ENCODE data around the gene ITGB1.

Gene ITGB1

DNA sequence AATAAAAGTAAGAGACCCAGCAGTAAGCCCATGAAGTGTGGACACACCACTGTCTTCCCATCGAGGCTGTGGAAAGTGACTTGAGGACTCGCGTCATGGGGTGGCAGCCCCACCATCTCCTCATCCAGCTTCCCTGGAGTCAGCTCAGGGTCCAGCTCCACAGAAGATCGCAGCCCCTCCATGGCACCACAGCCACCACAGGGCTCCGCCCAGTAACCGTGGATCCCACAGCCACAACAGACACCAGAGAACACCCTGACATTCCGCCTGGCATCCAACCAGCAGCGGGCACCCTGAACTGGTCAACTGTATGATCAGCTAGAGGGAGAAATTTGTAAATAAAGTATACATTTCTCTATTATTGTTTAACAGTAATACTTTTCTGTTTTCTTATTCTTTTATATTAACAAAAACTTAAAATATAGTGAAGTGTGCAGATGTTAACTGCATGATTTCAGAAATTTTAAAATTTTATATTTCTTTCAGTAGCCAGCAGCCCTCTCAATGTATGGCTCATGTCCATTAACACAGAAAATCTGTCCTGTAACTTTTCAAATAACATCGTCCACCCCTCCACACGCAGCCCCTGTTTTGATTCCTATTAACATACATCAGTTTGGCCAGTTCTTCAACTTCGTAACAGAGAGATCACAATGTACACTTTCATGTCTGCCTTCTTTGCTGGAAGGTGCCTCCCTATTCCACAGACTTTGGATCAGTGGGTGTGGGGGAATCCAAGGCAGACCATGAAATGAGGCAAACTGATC is 69.7 kb downstream of the ITGB1 start:
- H3K9me3 Mint-ChIP-seq: no peaks in the 10 kb centered on the region
- no peak overlapping the region for H3K27ac Mint-ChIP-seq

GRCh38 chr10:32887481-32887880 is 70.5 kb downstream of the ITGB1 start:
- Mint-ChIP-seq H3K4me3 (no peak overlapping the region), H3K27ac (peak overlapping the region; percentile 65), H3K27me3 (no peaks in the 10 kb centered on the region), H3K9me3 (no peaks in the 10 kb centered on the region), H3K36me3 (no peaks in the 10 kb centered on the region), H3K4me1 (no peaks in the 10 kb centered on the region)
- DNase-seq: no peak
- no peak for ATAC-seq (replicated peaks)

More for the DNA sequence above, 69.7 kb downstream of the ITGB1 start:
- no peak overlapping the region for H3K4me3 Mint-ChIP-seq
- no peaks in the 10 kb centered on the region for H3K4me1 Mint-ChIP-seq
- no peaks in the 10 kb centered on the region for H3K36me3 Mint-ChIP-seq
- no peaks in the 10 kb centered on the region for H3K27me3 Mint-ChIP-seq
- DNase-seq (no peak), ATAC-seq (replicated peaks) (no peak)

DNA sequence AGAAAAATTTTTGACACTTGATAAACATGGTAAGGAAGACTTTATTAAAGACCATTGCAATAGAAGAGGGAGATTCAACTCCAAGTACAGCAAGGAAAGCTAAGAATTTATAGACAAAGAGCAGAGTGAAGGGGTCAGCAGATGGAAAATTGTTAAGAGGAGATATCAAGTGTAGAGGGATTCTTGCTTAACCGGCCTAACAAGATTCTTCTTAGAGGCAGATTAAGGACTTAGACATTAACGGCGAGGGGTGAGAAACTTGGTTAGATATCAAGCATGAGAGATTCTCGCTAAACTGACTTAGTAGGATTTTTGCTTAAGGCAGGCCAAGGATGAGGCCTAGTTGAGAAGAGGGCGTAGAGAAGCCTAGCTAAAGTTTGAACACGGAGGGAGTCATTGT is 76.0 kb downstream of the ITGB1 start:
- no peaks in the 10 kb centered on the region for H3K9me3 Mint-ChIP-seq
- H3K4me1 Mint-ChIP-seq: no peaks in the 10 kb centered on the region
- H3K36me3 Mint-ChIP-seq: no peaks in the 10 kb centered on the region
- H3K4me3 Mint-ChIP-seq: no peak overlapping the region
- no peak overlapping the region for H3K27ac Mint-ChIP-seq
- ATAC-seq (replicated peaks) (no peak), DNase-seq (no peak)
- no peaks in the 10 kb centered on the region for H3K27me3 Mint-ChIP-seq

DNA sequence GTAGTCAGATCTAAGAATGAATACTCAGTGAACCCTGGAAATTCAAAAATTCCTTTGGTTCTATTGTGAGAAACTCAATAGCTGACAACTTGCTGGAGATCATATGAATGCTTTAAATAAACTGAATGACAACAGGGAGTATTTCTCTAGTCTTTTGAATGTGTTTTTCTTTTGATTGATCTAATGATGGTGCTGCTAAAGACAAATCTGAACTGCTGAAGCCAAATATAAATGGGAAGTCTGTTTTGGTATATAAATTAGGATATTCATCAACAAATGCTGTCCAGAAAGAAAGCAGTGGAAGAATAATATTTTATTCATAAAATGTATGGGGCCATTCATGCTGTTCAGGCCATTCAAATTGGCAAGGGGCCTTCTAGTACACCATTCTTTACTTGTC is 79.4 kb downstream of the ITGB1 start:
- H3K4me3 Mint-ChIP-seq: no peak overlapping the region
- peaks cover 0 to 4% of the 10 kb centered on the region in 2 donors for H3K9me3 Mint-ChIP-seq
- H3K27me3 Mint-ChIP-seq: peaks cover 0 to 4% of the 10 kb centered on the region in 2 donors
- H3K27ac Mint-ChIP-seq: no peak overlapping the region
- no peaks in the 10 kb centered on the region for H3K36me3 Mint-ChIP-seq
- no peak for ATAC-seq (replicated peaks)
- no peak for DNase-seq
- no peaks in the 10 kb centered on the region for H3K4me1 Mint-ChIP-seq

GRCh38 chr10:32877915-32878314 is 80.1 kb downstream of the ITGB1 start:
- DNase-seq: no peak
- H3K4me1 Mint-ChIP-seq: no peaks in the 10 kb centered on the region
- H3K36me3 Mint-ChIP-seq: no peaks in the 10 kb centered on the region
- H3K4me3 Mint-ChIP-seq: no peak overlapping the region
- H3K9me3 Mint-ChIP-seq: peaks cover 0 to 4% of the 10 kb centered on the region in 2 donors
- H3K27me3 Mint-ChIP-seq: peaks cover 0 to 10% of the 10 kb centered on the region in 2 donors
- ATAC-seq (replicated peaks): no peak
- no peak overlapping the region for H3K27ac Mint-ChIP-seq

DNA sequence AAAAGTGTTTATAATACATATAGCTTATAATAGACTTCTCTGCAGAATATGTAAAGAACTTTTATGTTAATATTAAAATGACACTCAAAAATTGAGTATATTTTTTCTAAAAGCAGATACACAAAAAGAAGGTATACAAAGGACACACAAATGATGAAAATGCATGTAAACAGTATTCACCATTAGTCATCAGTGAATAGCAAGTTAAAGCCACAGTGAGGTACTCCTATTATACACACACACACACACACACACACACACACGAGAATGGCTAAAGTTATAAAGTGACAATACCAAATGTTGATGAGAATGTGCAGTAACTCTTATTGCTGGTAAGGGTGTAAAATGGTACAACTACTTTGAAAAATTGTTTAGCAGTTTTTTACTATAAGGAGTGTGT is 92.9 kb downstream of the ITGB1 start:
- Mint-ChIP-seq H3K4me1 (no peaks in the 10 kb centered on the region), H3K4me3 (no peak overlapping the region), H3K27ac (no peak overlapping the region), H3K36me3 (no peaks in the 10 kb centered on the region), H3K27me3 (no peaks in the 10 kb centered on the region), H3K9me3 (peaks cover 0 to 3% of the 10 kb centered on the region in 2 donors)
- ATAC-seq (replicated peaks): no peak
- DNase-seq: no peak

DNA sequence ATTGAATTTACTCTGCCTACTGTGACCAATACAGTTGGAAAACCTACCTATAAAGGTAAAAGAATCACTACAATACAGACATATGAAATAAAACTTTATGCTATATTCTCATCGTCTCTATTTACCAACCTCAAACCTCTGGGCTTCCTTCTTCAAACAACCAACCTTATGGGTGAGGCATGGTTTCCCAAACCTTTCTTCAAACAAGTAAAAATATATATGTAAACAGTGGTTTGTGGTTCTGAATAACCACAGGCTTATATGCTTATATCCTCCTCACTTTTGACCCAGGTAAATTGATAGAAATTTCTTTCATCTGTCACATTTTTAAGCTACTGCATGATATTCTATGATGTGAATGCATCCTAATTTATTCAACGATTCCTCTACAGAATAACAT is 103.6 kb downstream of the ITGB1 start:
- peaks cover 0 to 1% of the 10 kb centered on the region in 2 donors for H3K9me3 Mint-ChIP-seq
- ATAC-seq (replicated peaks): no peak
- H3K4me1 Mint-ChIP-seq: no peaks in the 10 kb centered on the region

DNA sequence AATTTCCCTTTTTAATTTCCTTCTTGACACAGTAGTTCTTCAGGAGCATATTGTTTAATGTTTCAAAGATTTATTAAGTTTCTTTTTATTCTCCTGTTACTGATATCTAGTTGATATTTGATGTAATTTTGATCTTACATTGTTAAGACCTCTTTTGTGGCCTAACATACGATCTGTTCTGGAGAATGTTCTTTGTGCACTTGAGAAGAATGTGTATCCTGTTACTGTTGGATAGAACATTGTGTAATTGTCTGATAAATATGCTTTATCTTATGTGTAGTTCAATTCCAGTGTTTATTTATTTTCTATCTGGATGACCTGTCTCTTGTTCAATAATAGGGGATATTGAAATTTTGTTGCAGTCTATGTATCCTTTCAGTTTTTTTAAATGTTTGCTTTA is 106.7 kb downstream of the ITGB1 start:
- Mint-ChIP-seq H3K27me3 (no peaks in the 10 kb centered on the region), H3K4me1 (no peaks in the 10 kb centered on the region), H3K4me3 (no peak overlapping the region)

More for the DNA sequence above, 103.6 kb downstream of the ITGB1 start:
- Mint-ChIP-seq H3K27me3 (peaks cover 0 to 6% of the 10 kb centered on the region in 2 donors), H3K36me3 (peaks cover 0 to 6% of the 10 kb centered on the region in 2 donors), H3K27ac (no peak overlapping the region), H3K4me3 (no peak overlapping the region)
- no peak for DNase-seq

More for the DNA sequence above, 106.7 kb downstream of the ITGB1 start:
- H3K27ac Mint-ChIP-seq: no peak overlapping the region
- no peak for ATAC-seq (replicated peaks)
- peaks cover 0 to under 1% of the 10 kb centered on the region in 2 donors for H3K36me3 Mint-ChIP-seq
- no peak for DNase-seq
- H3K9me3 Mint-ChIP-seq: no peaks in the 10 kb centered on the region

Data from stimulated activated naive B cell treated with anti-CD40 and anti-IgM and Interleukin-4, amounts not matched to agents 10 μg/mL and 1 μg/mL and 100 μg/mL, for 72 hours (primary cell).